NCI-H146 (cell line): ENCODE results near the gene SLC6A7.
A peak's percentile ranks its signal among the peaks of the same experiment; 100 is the strongest.
"Not testable (repeated sequence)": the region's sequence is repeated elsewhere in the genome, so short reads cannot be mapped to it uniquely, and the experiment has no call there.

Experiments
- DNase-seq: peaks from one replicate; lab custom pipeline; 2025; lab: John Stamatoyannopoulos, UW

Gene SLC6A7

DNA sequence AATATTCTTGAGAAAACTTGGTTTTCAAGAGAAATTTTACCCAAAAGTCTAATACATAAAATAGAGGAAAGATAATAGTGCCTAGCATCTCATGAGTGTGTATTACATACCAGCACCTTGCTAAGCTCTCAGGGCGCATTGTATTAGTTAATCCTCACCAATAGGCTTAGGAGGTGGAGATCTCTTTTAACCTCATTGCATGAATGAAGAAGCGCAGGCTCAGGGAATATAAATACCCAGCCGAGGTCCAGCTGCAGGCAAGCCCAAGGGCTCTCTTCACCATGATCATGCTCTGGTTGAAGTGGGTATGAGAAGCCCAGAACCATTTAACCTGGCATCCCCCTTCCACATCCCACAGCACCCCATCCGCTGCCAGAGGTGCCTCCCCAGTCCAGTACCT, 53.7 kb downstream of the SLC6A7 start:
- DNase-seq, result no peak

GRCh38 chr5:150244209-150244608, 54.3 kb downstream of the SLC6A7 start:
- DNase-seq, result no peak

DNA sequence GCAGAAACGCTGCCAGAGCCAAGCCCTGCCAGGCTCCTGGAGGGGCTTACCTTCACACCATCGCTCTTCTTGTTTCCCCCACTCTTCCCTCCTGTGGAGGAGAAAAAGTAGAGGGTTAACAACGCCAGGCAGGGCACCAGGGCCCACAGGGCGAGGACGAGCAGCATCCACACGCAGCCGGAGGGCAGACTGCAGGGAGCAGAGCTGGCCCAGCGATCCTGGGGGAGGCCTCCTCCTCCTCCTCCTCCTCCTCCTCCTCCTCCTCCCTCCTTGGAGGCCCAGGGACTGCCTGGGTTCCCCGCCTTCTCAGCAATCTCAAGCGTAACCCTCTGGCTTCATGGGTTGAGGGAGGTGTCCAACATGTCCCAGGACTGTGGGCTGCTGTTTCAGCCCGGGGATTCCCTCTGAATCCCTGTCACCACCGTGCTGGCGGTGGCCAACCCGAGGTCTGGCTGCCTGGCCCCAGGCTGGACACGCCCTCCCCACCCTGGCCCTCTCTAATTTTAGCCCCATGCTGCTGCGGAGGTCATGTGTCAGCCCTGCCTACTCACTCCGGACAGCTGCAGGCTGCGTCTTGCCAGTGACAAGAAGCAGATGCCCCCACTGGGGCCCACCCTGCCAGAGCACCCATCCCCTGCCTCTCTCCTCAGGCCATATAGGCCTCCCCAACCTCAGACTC, 55.4 kb downstream of the SLC6A7 start:
- DNase-seq, result no peak

DNA sequence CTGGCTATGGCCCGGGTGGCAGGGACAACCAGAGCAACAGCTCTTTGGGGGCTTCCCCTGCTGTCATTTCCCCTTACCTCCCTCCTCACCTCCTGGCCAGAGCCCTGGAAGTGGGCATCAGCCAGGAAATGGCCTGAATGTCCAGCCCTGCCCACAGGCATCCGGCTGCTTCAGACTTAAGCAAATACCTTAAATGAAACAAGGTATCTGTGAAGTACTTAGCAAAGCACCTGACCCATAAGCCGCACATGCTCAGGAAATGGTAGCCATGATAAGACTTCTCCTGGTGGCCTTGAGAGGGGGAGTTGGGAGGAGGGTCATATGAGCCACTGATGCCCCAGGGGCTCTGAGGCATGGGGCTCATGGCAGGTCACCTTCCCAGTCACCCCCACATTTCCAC, 55.9 kb downstream of the SLC6A7 start:
- DNase-seq, result no peak

DNA sequence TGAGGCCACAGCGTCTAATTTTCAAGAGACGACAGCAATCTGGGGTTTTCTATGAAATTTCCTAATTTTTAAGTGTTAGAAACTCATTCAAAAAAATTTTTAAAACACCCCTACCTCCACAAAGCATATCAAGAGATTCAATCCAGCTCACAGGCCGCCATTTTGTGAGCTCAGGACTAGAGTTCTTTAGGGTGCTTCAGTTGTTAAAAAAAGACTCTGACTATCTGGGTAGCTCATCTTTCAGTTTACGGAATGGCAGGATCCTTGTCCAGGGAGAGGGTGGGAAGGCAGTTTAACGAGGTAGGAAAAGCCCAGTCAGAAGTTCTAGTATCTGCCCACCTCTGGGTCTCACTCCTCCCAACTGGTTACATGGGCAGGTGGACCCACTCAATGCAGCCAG, 56.6 kb downstream of the SLC6A7 start:
- DNase-seq, result no peak

GRCh38 chr5:150246835-150247234, 57.0 kb downstream of the SLC6A7 start:
- no peak for DNase-seq

- no peak for DNase-seq
Measured at GRCh38 chr5:150247726-150248125, 57.9 kb downstream of the SLC6A7 start.

DNA sequence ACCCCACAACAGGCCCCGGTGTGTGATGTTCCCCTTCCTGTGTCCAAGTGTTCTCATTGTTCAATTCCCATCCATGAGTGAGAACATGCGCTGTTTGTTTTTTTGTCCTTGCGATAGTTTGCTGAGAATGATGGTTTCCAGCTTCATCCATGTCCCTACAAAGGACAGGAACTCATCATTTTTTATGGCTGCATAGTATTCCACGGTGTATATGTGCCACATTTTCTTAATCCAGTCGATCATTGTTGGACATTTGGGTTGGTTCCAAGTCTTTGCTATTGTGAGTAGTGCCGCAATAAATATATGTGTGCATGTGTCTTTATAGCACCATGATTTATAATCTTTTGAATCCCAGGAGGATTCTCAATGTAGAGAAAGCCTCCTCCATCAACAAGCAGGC, 58.6 kb downstream of the SLC6A7 start:
- DNase-seq, result not testable (repeated sequence)

DNA sequence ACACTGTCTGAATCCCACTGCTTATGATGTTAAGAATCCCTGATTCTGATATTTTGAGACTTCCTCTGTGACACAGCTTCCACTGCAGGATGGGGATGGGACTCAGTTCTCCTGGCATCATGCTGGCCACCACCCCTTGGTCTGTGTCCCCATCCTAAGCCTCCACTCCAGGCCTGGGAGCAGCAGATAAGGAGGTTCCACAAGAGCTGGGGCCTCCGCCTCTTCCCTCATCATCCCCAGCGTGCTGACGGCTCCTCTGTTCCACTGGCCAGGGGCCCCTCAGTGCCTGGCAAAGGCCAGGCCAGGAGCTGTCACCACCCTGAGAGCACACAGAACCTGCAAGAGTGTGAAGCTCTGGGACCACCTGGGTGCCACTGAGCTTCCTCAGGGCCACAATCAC, 59.1 kb downstream of the SLC6A7 start:
- DNase-seq, result no peak

DNA sequence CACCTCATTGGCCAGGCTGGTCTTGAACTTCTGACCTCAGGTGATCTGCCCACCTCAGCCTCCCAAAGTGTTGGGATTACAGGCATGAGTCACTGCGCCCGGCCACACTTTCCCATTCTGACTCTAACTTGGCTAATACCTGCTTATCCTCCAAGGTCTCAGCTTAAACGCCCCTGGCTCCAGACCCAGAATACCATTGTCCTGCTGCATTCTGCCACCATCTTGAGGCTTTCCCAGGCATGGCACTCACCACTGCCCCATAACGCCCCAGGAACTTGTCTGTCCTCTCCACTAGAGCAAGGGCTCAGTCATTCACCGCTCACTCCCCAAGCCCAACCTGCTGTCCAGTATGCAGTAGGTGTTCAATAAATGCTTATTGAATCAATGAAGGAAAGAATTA, 59.9 kb downstream of the SLC6A7 start:
- no peak for DNase-seq

DNA sequence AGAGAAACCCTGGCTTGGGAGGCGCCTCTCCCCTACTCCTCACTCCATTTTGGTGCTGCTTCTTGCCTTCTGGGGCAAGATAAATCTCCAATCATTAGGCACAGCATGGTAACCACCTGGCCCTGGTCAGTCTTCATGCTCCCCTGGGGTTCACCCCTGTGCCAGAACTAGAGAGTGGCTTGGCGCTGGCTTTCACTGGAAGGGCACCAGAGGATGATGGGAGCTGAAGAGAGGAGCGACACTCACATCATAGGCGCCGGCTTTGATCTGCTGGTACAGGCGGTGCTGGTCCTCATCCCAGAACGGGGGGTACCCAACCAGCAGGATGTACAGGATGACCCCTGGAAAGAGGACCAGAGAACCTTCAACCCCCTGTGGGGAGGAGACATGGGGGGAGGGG, 61.6 kb downstream of the SLC6A7 start:
- DNase-seq, result no peak

GRCh38 chr5:150252489-150252888, 62.6 kb downstream of the SLC6A7 start:
- no peak for DNase-seq

GRCh38 chr5:150253416-150254208, 63.8 kb downstream of the SLC6A7 start:
- no peak for DNase-seq

DNA sequence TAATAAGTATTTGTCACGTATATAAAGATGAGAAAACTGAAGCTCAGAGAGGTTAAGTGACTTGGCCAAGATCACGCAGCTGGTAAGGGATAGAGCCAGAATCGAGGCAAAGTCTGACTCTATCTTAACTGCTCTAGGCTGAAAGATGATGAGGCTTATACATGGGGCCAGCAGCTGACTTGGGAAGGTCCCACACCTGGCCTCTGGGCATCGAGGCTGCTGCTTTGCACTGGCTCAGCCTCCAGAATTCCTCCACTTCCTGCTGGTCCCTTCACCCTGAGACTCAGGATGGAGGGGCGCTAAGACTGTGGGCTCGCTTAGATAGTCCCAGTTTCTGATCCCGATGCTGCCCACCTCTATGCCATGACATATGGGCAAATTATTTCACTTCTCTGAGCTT, 64.5 kb downstream of the SLC6A7 start:
- no peak for DNase-seq

DNA sequence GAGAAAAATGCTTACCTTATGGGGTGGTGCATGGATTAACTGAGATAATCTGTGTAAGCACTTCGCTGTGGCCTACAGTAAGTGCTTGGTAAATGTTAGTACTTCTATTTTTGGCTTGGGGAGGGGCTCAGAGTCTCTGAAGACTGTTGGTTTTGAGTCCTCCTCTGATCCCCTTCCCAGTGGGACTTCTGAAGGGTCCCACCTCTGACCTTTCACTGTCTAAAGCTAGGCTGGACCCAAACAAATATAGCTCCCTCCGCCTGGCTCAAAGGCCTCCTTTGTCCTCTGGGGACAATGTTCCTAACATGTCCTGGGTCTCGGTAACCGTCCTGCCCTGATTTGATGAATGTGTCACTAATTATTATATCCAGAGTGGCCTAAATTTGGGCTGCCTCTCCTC, 64.9 kb downstream of the SLC6A7 start:
- no peak for DNase-seq

DNA sequence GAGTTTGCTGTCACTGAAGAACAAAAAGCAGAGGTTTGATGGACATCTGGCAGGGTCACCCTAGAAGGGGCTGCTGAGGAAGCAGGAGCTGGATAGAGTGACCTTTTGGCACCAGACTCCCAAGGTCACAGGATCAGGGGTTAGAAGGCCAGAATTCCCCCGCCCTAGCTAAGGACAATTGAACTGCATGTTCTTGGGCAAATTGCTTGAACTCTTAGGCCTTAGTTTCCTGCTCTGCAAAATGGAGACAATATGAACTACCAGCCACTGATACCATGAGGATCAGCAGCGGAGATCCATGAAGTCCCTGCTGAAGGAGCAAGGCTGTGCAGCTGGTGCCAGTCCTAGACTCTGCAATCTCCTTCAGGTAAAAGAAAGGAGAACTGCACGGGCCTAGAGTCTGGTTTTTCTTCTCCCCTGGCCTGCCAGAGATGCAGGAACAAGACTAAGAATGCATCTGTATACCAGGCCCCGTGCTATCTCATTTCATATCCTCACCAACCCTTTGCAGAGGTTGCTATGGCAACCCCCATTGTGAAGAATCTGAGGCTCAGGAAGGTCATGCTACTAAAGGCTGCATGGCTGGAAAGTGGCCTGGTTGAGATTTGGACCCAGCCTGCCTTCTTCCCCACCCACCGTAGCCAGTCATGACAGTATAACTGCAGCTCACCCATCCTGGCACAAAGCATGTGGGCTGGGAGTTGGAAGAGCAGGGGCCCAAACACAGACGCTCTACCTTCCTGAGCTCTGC, 66.0 kb downstream of the SLC6A7 start:
- peak; percentile 38 for DNase-seq

DNA sequence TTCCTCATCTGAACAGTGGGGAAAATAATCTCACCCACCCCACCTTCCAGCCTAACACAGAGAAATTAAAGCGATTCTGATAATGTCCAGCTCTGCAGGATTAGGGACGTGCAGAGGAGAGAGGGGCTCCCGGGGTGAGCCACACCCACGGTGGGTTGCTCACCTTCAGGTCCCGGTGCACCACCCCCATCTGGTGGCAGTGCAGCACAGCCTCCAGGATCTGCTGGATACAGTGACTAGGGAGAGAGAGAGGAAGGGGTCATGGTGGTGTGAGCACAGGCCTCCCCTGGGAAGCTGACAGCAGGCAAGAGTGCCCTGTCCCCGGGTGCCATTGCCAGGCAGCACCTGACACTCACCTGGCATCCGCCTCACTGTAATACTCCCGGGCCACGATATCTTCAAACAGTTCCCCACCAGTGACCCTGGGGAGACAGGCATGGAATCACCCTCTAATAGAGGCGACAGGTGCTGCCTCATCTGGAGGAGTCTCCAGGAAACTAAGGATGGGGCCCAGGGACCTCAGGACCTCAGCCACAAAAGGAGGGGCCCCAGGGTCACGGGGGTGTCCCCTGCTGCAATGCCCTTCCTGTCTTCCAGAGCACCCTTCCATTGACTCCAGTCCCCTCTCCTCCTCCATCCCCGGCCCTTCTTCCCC, 66.7 kb downstream of the SLC6A7 start:
- no peak for DNase-seq

- no peak for DNase-seq
Measured at GRCh38 chr5:150257424-150257823, 67.6 kb downstream of the SLC6A7 start.

GRCh38 chr5:150258130-150258529, 68.3 kb downstream of the SLC6A7 start:
- peak; percentile 7 for DNase-seq
